ENCODE results near the gene MYT1.
A peak's percentile ranks its signal among the peaks of the same experiment; 100 is the strongest.

MYT1 gene

GRCh38 chr20:64209148-64209547, 44.9 kb downstream of the MYT1 start:
- no peak for TF ChIP-seq GATA1 (IDR thresholded peaks at IDR 0.05; ENCODE audit: low read depth, low read length)
- TF ChIP-seq POLR2A (IDR thresholded peaks at IDR 0.05; ENCODE audit: low read length), result no peak
- no peak for DNase-seq

DNA sequence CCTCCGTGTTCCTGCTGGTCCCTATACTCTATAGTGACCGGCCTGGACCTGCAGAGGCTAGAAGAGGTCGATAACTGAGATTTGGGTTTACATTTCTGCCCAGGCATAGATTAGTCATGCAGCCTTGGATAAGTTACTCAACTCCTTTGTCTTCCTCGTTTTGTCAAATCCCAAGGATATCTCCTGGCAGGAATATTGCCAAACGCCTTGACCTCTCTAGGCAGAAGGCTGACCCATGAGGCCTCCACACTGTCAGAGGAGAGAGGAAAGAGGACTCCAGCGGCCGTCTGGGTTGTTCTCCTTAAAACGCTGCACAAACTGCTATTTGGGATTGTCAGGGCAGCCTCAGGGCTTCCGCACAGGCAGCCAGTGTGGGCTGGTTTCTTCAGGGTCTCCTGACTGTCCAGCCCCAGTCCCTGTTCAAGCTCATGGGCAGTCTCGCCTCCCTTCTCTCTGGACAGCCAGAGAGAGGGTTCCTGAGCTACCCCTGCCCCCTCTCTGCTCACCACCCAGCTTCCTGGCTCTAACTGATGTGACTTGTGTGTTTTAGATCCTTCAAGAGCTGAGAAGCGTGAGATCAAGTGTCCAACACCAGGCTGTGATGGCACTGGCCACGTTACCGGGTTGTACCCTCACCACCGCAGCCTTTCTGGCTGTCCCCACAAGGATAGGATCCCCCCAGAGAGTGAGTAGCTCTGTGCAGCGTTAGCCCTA, 46.6 kb downstream of the MYT1 start:
- TF ChIP-seq GATA1 (IDR thresholded peaks at IDR 0.05; ENCODE audit: low read depth, low read length) (no peak), POLR2A (IDR thresholded peaks at IDR 0.05; ENCODE audit: low read length) (no peak)
- no peak for DNase-seq

DNA sequence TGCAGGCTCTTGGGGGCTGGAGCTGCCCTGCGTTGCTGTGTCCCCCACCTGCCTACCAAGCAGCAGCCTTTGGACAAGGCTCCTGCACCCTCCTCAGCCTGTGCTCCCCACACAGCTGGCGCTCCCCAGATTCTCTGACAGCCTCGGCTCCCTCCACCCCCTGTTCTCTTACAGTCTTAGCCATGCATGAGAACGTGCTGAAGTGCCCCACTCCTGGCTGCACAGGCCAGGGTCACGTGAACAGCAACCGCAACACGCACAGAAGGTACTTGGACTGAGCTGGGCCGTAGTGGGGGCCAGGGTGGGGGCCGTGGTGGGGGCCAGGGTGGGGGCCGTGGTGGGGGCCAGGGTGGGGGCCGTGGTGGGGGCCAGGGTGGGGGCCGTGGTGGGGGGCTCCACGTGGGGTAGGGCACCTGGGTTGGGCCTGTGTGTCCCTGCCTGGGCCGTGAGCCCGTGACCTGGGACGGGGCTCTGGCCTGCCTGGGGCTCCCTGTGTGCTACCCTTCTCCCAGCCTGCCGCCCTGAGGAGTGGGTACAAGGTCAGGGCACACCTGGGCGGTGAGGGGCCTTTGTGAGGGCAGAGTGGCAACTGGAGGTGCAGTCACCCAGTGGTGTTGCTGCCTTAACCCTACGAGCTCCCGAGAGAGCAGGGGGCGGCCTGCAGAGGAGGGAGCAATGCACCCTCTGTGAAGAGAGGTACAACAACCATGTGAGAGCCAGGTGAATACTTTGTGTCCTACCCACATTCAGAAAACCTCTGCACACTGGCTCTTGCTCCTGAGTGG, 47.8 kb downstream of the MYT1 start:
- TF ChIP-seq POLR2A (IDR thresholded peaks at IDR 0.05; ENCODE audit: low read length) (no peak), GATA1 (IDR thresholded peaks at IDR 0.05; ENCODE audit: low read depth, low read length) (no peak)
- DNase-seq, result no peak

GRCh38 chr20:64212755-64213154, 48.5 kb downstream of the MYT1 start:
- TF ChIP-seq GATA1 (IDR thresholded peaks at IDR 0.05; ENCODE audit: low read depth, low read length) (no peak), POLR2A (IDR thresholded peaks at IDR 0.05; ENCODE audit: low read length) (no peak)
- DNase-seq, result no peak

DNA sequence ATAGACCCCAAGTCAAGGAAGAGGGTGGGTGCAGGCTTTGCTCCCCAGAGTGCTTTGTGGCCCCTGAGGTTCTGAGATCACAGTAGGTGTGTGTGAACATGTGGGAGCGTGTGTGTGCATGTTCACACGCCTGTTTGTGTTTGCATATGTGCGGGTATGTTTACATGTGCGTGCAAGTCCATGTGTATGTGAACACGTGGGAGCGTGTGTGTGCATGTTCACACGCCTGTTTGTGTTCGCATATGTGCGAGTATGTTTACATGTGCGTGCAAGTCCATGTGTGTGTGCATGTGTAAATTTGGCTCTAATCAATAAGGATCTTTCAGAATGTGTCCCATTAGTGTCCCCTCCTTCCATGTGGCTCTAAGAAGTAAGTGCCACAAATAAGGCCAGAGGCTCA, 49.9 kb downstream of the MYT1 start:
- no peak for DNase-seq
- TF ChIP-seq POLR2A (IDR thresholded peaks at IDR 0.05; ENCODE audit: low read length) (no peak), GATA1 (IDR thresholded peaks at IDR 0.05; ENCODE audit: low read depth, low read length) (no peak)

GRCh38 chr20:64214952-64215351, 50.7 kb downstream of the MYT1 start:
- TF ChIP-seq POLR2A (IDR thresholded peaks at IDR 0.05; ENCODE audit: low read length) (no peak), GATA1 (IDR thresholded peaks at IDR 0.05; ENCODE audit: low read depth, low read length) (no peak)
- no peak for DNase-seq

DNA sequence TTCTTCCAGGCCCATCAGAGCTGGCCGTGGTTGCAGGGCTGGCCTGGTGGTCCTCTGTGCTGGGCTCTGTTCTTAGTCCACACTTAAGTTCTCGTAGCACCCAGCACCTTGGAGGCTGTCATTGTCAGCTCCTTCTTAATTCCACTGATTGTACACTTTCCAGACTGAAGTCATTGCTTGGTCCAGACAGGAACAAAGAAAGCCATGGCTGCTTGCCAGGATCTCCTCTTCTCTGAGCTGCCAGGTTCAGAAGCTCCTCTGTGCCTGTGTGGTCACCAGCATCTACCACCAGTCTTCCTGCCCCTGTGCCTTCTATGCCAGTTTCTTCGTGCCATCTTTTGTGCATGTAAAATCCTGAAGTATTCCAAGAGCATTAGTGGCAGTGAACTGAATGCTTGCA, 51.8 kb downstream of the MYT1 start:
- no peak for DNase-seq
- TF ChIP-seq GATA1 (IDR thresholded peaks at IDR 0.05; ENCODE audit: low read depth, low read length), result no peak
- TF ChIP-seq POLR2A (IDR thresholded peaks at IDR 0.05; ENCODE audit: low read length), result no peak

GRCh38 chr20:64216910-64217309, 52.7 kb downstream of the MYT1 start:
- no peak for DNase-seq
- TF ChIP-seq GATA1 (IDR thresholded peaks at IDR 0.05; ENCODE audit: low read depth, low read length) (no peak), POLR2A (IDR thresholded peaks at IDR 0.05; ENCODE audit: low read length) (no peak)

DNA sequence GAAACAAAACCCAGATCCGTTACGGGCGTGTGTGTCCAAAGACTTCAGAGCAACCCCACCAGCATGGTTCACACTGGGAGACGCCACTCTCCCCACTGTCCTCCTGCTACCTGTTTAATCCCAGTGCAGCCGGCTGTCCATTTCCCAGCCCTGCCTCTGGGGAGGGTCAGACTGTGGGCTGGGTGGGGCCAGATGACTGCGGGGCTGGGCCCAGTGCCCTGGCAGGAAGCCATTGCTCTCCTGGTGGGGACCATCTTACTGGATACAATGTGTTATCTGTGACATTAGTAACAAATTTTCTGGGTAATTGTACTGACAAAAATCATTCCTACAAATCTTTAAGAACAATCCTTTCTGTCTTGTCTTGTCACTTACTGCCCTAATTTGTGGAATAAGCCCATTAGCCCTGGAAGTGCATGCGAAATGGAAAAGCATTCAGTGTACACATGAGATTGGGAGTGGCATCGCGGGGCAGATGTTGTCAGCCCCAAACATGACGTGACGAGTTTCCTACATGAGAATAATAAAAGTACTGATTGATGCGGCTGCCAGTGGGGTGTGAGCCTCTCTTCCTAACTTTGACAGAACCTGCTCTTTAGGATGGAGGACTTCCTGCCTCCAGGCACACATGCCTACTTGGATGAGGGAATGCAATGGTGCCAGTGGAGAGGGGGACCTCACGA, 53.4 kb downstream of the MYT1 start:
- peak; percentile 48 to 59 for DNase-seq
- TF ChIP-seq GATA1 (IDR thresholded peaks at IDR 0.05; ENCODE audit: low read depth, low read length) (no peak), POLR2A (IDR thresholded peaks at IDR 0.05; ENCODE audit: low read length) (no peak)

DNA sequence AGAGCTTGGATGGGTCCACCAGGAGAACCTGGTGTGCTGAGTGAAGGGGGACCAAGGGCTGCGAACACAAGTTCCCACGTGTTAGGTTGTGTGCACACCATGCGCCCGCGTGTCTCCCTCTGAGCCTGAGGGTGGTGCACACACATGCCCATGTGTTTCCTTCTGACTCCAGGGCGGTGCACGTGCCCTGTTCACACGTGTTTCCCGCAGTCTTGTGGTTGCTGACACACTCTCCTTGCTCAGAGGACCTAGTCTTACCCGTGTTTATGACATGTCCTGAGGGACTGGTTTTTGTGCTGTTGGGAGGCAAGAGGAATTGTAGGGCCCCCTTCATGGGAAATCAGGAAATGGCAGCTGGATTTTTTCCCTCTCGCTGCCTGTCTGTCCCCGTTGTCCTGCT, 55.0 kb downstream of the MYT1 start:
- no peak for DNase-seq
- TF ChIP-seq GATA1 (IDR thresholded peaks at IDR 0.05; ENCODE audit: low read depth, low read length) (no peak), POLR2A (IDR thresholded peaks at IDR 0.05; ENCODE audit: low read length) (no peak)

DNA sequence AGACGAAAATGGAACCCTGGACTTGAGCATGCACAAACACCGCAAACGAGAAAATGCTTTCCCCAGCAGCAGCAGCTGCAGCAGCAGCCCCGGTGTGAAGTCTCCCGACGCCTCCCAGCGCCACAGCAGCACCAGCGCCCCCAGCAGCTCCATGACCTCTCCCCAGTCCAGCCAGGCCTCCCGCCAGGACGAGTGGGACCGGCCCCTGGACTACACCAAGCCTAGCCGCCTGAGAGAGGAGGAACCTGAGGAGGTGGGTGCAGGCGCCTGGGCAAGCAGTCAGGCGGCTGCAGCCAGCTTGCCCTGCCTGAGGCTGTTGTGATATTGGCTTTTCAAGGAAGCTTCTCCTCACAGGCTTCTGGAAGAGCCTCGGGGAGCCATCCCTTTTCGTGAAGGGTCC, 55.5 kb downstream of the MYT1 start:
- DNase-seq, result no peak
- TF ChIP-seq POLR2A (IDR thresholded peaks at IDR 0.05; ENCODE audit: low read length), result no peak
- no peak for TF ChIP-seq GATA1 (IDR thresholded peaks at IDR 0.05; ENCODE audit: low read depth, low read length)

- TF ChIP-seq GATA1 (IDR thresholded peaks at IDR 0.05; ENCODE audit: low read depth, low read length) (no peak), POLR2A (IDR thresholded peaks at IDR 0.05; ENCODE audit: low read length) (no peak)
These were observed 56.2 kb downstream of the MYT1 start for GRCh38 chr20:64220420-64220819.

DNA sequence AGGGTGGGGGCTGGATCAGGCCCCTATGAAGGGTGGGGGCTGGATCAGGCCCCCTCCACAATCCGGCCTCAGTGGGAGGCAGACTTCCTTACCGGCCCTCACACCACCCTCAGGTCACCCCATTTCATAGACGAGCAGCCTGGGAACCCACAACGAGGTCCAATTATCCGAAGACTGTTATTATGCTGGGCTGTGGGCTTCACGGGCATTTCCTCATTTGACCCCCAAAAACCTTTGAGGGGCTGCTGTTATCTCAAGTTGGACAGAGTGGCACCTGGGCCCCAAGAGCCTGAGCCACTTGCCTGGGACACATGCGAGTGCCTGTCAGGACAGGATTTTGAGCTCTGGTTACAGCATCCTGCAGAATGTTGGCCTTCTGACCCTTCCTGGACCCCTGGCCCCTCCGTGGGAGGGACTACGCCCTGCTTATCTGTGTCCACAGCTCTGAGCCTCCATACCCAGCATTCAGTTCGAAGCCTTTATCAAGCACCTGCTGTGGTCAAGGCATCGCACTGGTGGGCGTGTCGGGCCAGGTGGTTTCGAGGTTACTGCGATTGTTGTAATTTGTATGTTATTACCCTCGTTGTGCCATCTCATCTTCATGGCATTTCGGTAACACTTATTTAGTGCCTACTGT, 56.8 kb downstream of the MYT1 start:
- peak; percentile 80 to 89 for DNase-seq
- TF ChIP-seq GATA1 (IDR thresholded peaks at IDR 0.05; ENCODE audit: low read depth, low read length), result no peak
- TF ChIP-seq POLR2A (IDR thresholded peaks at IDR 0.05; ENCODE audit: low read length), result no peak

More at GRCh38 chr20:64220420-64220819, 56.2 kb downstream of the MYT1 start:
- no peak for DNase-seq

DNA sequence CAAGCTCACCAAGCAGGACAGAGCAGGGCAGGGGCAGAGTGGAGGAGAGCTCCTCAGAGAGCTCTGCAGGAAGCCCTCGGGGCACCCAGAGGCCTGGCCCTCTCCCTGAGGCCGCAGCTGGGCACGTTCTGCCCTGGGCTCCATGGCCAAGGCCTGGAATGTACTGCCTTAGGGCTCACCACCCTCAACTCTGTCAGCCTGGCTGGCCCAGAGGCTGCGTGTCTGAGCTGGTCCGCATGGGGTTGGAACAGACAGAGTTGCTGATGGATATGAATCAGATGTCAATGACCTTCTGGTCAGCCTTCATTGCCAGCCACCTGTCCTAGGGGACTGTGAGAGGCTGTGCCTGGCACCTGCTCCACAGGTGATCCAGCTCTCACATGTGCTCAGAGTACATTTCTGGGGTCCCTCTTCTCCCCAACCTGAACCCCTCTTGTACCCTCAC, 58.1 kb downstream of the MYT1 start:
- no peak for DNase-seq
- TF ChIP-seq POLR2A (IDR thresholded peaks at IDR 0.05; ENCODE audit: low read length) (no peak), GATA1 (IDR thresholded peaks at IDR 0.05; ENCODE audit: low read depth, low read length) (no peak)

Data from erythroblast (primary cell).